GM12878 (cell line): ENCODE results near the gene IL6R.

Experiments
- CREB1 ChIP-seq: IDR thresholded peaks from 2 replicates; pipeline ENCODE4 v1.6.1; 2012; ENCODE audit warnings: low read depth, mild to moderate bottlenecking, inconsistent platforms
- EGR1 ChIP-seq, 2 experiments: IDR thresholded peaks; 1 replicate in 1 of 2; 2 replicates in 1 of 2; pipeline ENCODE4 v1.6.1; 2011 to 2012; ENCODE audit warnings: low read depth in 2 of 2, low read length in 2 of 2, borderline replicate concordance in 1 of 2, mild to moderate bottlenecking in 1 of 2, moderate library complexity in 1 of 2
- EZH2 ChIP-seq: IDR thresholded peaks from 2 replicates; pipeline ENCODE4 v1.6.1; 2012; ENCODE audit warnings: low read depth, mild to moderate bottlenecking, control low read depth, inconsistent platforms, low read length, borderline replicate concordance; ENCODE audit not compliant: control insufficient read depth
- HCFC1 ChIP-seq: fragments of 150-350 bp; IDR thresholded peaks from 2 replicates; pipeline ENCODE4 v1.6.1; 2014; ENCODE audit warnings: low read length
- IKZF1 ChIP-seq: fragments of 450-650 bp; conservative IDR thresholded peaks from 2 replicates; pipeline ENCODE4 v1.6.1; 2017; ENCODE audit warnings: antibody characterized with exemption, mild to moderate bottlenecking
- POLR2AphosphoS5 ChIP-seq: IDR thresholded peaks from 2 replicates; pipeline ENCODE4 v1.6.1; 2011; ENCODE audit warnings: mild to moderate bottlenecking, low read length, inconsistent platforms
- SPI1 ChIP-seq: IDR thresholded peaks from 2 replicates; pipeline ENCODE4 v1.6.1; 2011; ENCODE audit warnings: low read depth, mild to moderate bottlenecking, low read length, moderate library complexity, borderline replicate concordance; ENCODE audit not compliant: insufficient read depth
- ZNF384 ChIP-seq: IDR thresholded peaks from 2 replicates; pipeline ENCODE4 v1.6.1; 2012; ENCODE audit warnings: low read depth, mild to moderate bottlenecking, low read length, improper control_type of control experiment, borderline replicate concordance
- ZZZ3 ChIP-seq: IDR thresholded peaks from 2 replicates; pipeline ENCODE4 v1.6.1; 2011; ENCODE audit warnings: low read depth; ENCODE audit not compliant: control insufficient read depth, insufficient read length
- TF ChIP-seq, protein P1 (sequence below), 3 experiments: IDR thresholded peaks in 2 of 3; conservative IDR thresholded peaks in 1 of 3; 2 replicates each; pipeline ENCODE4 v1.5.1; 2011; ENCODE audit warnings: low read depth in 3 of 3, low read length in 3 of 3, mild to moderate bottlenecking in 3 of 3, control low read depth in 2 of 3, moderate library complexity in 2 of 3, inconsistent platforms in 1 of 3, mixed read lengths in 1 of 3; ENCODE audit not compliant: control insufficient read depth in 2 of 3, insufficient read depth in 1 of 3; ENCODE audit errors: extremely low read depth in 1 of 3

DNA sequence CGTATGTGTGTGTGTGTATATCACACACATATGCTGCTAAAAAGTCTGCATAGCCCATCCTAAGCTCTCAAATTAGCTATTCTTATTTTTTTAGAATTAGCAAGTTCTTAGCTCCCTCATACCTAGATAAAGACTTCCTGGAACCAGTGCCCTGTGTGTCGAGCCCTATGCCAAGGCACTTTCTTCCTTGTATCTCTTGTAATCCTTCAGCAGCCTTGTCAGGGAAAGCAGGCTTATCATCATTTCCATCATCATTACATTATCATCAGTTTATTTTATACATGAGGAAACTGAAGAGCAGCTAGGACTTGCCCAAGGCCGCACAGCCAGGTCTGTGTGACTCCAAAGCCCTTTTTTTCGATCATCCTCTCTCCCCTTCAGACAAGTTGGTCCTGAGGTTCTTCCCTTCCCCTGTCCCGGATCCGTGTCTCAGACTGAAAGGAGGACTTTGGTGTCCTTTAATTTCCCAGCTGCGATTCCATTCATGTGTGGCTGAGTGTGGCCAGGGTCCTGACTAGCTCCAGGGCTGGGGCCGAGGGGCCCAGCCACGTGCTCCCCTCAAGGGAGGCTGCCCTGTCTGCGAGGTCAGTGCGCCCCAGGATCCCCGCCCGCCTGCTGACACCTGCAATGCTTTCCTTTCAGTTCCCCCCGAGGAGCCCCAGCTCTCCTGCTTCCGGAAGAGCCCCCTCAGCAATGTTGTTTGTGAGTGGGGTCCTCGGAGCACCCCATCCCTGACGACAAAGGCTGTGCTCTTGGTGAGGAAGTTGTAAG is 24.9 kb downstream of the IL6R start:
- TF ChIP-seq ZZZ3 (no peak), EGR1 (IDR thresholded peaks at IDR 0.05; ENCODE audit: borderline replicate concordance in 1 of 2, low read depth in 2 of 2, low read length in 2 of 2) (no peak), POLR2AphosphoS5 (no peak), SPI1 (no peak), EZH2 (no peak), CREB1 (no peak), ZNF384 (no peak), HCFC1 (no peak), IKZF1 (no peak)
- TF ChIP-seq, protein P1, sequence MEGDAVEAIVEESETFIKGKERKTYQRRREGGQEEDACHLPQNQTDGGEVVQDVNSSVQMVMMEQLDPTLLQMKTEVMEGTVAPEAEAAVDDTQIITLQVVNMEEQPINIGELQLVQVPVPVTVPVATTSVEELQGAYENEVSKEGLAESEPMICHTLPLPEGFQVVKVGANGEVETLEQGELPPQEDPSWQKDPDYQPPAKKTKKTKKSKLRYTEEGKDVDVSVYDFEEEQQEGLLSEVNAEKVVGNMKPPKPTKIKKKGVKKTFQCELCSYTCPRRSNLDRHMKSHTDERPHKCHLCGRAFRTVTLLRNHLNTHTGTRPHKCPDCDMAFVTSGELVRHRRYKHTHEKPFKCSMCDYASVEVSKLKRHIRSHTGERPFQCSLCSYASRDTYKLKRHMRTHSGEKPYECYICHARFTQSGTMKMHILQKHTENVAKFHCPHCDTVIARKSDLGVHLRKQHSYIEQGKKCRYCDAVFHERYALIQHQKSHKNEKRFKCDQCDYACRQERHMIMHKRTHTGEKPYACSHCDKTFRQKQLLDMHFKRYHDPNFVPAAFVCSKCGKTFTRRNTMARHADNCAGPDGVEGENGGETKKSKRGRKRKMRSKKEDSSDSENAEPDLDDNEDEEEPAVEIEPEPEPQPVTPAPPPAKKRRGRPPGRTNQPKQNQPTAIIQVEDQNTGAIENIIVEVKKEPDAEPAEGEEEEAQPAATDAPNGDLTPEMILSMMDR (IDR thresholded peaks at IDR 0.05 in 2 of 3, conservative IDR thresholded peaks at IDR 0.05 in 1 of 3; ENCODE audit: control insufficient read depth in 2 of 3, extremely low read depth in 1 of 3, insufficient read depth in 1 of 3, low read depth in 3 of 3, low read length in 3 of 3), result no peak
